Measurements from ENCODE around the gene EVX2. TPM values are rescaled to one million over a fixed set of nuclear protein-coding genes. Genes with fewer than 3 reads are reported as not detected.
A peak's percentile ranks its signal among the peaks of the same experiment; 100 is the strongest.

Gene EVX2
- total and polyA plus RNA-seq, 2 of the 13 experiments (the other 11 are each of a cell fraction or from before 2014, with no cell fraction given) = not detected

DNA sequence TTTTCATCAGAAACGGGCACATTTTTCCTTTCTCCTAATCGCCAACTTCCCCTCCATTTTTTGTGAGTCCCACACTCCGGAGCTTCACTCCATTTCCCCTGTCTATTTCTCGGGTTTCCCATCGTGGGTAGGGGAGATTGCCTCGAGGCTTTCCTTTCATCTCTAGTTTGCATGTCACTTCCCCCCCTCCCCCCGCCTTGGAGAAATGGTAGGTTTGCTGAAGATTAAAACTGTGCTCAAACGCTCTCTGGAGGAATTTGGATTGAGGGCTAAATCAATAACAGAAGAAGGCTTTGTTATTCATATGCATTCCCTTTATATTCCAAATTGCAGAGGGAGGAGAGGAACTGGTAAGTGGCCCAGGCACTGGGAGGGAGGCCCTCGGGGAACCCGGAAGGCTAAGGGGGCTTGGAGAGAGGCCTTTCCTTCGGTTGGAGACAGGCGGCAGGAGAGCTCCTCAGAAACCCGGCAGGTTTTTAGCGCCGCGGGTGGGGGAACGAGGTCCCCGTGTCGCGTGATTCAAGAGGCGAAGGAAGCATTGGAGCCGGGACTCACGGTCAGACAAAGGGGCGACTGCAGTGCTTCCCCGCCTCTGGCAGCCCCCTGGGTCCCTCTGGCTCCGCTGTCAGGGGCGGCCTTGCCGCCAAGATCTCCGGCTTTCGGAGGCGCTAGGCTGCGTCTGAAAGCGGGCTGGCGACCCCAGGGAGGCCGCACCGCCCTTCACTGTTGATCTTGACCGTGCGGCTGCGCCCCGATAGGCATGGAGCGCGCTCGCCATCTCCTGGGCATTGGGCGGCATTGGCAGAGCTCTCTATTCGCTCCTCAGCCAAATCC is 13.4 kb upstream of the EVX2 start (continued):
- TF ChIP-seq ZNF713 (CRISPR knock-in tag; IDR thresholded peaks at IDR 0.05) (no peak), SIN3B (IDR thresholded peaks at IDR 0.05; ENCODE audit: low read length) (no peak), FOXA1 (IDR thresholded peaks at IDR 0.05) (no peak), FOXA1 (CRISPR knock-in tag; IDR thresholded peaks at IDR 0.05) (peak; percentile 81), ZFAT (CRISPR knock-in tag; conservative IDR thresholded peaks at IDR 0.05) (no peak), ZNF501 (CRISPR knock-in tag; IDR thresholded peaks at IDR 0.05) (peak; percentile 61), JARID2 (CRISPR knock-in tag; IDR thresholded peaks at IDR 0.05; ENCODE audit: insufficient replicate concordance) (peak; percentile 68), SCMH1 (CRISPR knock-in tag; IDR thresholded peaks at IDR 0.05; ENCODE audit: borderline replicate concordance) (no peak), PCBP1 (IDR thresholded peaks at IDR 0.05; ENCODE audit: borderline replicate concordance, low read depth, low read length) (no peak), FIP1L1 (IDR thresholded peaks at IDR 0.05; ENCODE audit: borderline replicate concordance, insufficient read depth, low read depth, low read length) (no peak), ELF1 (CRISPR knock-in tag; IDR thresholded peaks at IDR 0.05) (no peak), ZBTB38 (CRISPR knock-in tag; IDR thresholded peaks at IDR 0.05) (no peak), EP300 (IDR thresholded peaks at IDR 0.05; ENCODE audit: low read depth in 2 of 2, low read length in 2 of 2) (no peak), EP300 (CRISPR knock-in tag; IDR thresholded peaks at IDR 0.05; ENCODE audit: borderline replicate concordance) (no peak), BORCS8-MEF2B (CRISPR knock-in tag; IDR thresholded peaks at IDR 0.05) (no peak), ZNF660 (CRISPR knock-in tag; IDR thresholded peaks at IDR 0.05; ENCODE audit: borderline replicate concordance, low read depth) (no peak), PHF8 (CRISPR knock-in tag; IDR thresholded peaks at IDR 0.05) (peak; percentile 41; the same call in 1 of the 2 replicates)
- TF ChIP-seq, protein P1, sequence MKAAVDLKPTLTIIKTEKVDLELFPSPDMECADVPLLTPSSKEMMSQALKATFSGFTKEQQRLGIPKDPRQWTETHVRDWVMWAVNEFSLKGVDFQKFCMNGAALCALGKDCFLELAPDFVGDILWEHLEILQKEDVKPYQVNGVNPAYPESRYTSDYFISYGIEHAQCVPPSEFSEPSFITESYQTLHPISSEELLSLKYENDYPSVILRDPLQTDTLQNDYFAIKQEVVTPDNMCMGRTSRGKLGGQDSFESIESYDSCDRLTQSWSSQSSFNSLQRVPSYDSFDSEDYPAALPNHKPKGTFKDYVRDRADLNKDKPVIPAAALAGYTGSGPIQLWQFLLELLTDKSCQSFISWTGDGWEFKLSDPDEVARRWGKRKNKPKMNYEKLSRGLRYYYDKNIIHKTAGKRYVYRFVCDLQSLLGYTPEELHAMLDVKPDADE (CRISPR knock-in tag; IDR thresholded peaks at IDR 0.05) = no peak
- TF ChIP-seq, protein P2, sequence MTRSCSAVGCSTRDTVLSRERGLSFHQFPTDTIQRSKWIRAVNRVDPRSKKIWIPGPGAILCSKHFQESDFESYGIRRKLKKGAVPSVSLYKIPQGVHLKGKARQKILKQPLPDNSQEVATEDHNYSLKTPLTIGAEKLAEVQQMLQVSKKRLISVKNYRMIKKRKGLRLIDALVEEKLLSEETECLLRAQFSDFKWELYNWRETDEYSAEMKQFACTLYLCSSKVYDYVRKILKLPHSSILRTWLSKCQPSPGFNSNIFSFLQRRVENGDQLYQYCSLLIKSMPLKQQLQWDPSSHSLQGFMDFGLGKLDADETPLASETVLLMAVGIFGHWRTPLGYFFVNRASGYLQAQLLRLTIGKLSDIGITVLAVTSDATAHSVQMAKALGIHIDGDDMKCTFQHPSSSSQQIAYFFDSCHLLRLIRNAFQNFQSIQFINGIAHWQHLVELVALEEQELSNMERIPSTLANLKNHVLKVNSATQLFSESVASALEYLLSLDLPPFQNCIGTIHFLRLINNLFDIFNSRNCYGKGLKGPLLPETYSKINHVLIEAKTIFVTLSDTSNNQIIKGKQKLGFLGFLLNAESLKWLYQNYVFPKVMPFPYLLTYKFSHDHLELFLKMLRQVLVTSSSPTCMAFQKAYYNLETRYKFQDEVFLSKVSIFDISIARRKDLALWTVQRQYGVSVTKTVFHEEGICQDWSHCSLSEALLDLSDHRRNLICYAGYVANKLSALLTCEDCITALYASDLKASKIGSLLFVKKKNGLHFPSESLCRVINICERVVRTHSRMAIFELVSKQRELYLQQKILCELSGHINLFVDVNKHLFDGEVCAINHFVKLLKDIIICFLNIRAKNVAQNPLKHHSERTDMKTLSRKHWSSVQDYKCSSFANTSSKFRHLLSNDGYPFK (CRISPR knock-in tag; IDR thresholded peaks at IDR 0.05; ENCODE audit: borderline replicate concordance) = no peak; the same call in 1 of the 2 replicates
- TF ChIP-seq, protein P3, sequence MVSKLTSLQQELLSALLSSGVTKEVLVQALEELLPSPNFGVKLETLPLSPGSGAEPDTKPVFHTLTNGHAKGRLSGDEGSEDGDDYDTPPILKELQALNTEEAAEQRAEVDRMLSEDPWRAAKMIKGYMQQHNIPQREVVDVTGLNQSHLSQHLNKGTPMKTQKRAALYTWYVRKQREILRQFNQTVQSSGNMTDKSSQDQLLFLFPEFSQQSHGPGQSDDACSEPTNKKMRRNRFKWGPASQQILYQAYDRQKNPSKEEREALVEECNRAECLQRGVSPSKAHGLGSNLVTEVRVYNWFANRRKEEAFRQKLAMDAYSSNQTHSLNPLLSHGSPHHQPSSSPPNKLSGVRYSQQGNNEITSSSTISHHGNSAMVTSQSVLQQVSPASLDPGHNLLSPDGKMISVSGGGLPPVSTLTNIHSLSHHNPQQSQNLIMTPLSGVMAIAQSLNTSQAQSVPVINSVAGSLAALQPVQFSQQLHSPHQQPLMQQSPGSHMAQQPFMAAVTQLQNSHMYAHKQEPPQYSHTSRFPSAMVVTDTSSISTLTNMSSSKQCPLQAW (CRISPR knock-in tag; IDR thresholded peaks at IDR 0.05) = no peak
- TF ChIP-seq, protein P4, sequence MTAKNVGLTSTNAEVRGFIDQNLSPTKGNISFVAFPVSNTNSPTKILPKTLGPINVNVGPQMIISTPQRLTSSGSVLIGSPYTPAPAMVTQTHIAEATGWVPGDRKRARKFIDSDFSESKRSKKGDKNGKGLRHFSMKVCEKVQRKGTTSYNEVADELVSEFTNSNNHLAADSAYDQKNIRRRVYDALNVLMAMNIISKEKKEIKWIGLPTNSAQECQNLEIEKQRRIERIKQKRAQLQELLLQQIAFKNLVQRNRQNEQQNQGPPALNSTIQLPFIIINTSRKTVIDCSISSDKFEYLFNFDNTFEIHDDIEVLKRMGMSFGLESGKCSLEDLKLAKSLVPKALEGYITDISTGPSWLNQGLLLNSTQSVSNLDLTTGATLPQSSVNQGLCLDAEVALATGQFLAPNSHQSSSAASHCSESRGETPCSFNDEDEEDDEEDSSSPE (CRISPR knock-in tag; IDR thresholded peaks at IDR 0.05) = 0 out of 2 replicates have a peak, but pooled peaks have one; percentile 38
- TF ChIP-seq, protein P5, sequence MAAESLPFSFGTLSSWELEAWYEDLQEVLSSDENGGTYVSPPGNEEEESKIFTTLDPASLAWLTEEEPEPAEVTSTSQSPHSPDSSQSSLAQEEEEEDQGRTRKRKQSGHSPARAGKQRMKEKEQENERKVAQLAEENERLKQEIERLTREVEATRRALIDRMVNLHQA (CRISPR knock-in tag; IDR thresholded peaks at IDR 0.05) = no peak

Data from HepG2 (cell line).